Stomach (tissue), 9 donors: ENCODE results near the gene GABRD. TPM values are rescaled to one million over a fixed set of nuclear protein-coding genes. Genes with fewer than 3 reads are reported as not detected.

Source experiments
- DNase-seq, 2 donors: peaks; one replicate each; pipeline versions ENCODE4 v3.0.0 to v3.0.0-alpha.2; 2013 to 2019
- H3K27ac ChIP-seq, 5 donors: fragments of 200-600 bp in 4 of 5; sonication (generic) in 4 of 5; one replicate each; pipeline ENCODE4 v1.5.1; 2013 to 2019; ENCODE audit warnings: mild to moderate bottlenecking in 1 of 5, moderate library complexity in 1 of 5
- H3K27me3 ChIP-seq, 3 donors: fragments of 200-600 bp; sonication (generic); one replicate each; pipeline ENCODE4 v1.5.1; 2017 to 2019; ENCODE audit warnings: mixed run types in 1 of 3
- H3K36me3 ChIP-seq, 4 donors: fragments of 200-600 bp; sonication (generic); 1 replicate in 3 of 4; 2 replicates in 1 of 4; pipeline ENCODE4 v1.5.1; 2016 to 2019
- H3K4me1 ChIP-seq, 4 donors: fragments of 200-600 bp; sonication (generic); one replicate each; pipeline ENCODE4 v1.5.1; 2016 to 2019
- H3K4me3 ChIP-seq, 4 donors: fragments of 200-600 bp; sonication (generic) in 3 of 4; one replicate each; pipeline ENCODE4 v1.5.1; 2016 to 2019; ENCODE audit warnings: mild to moderate bottlenecking in 1 of 4
- H3K9me3 ChIP-seq, 4 donors: fragments of 200-600 bp; sonication (generic); one replicate each; pipeline ENCODE4 v1.5.1; 2016 to 2019
- CTCF ChIP-seq, 7 experiments: fragments of 450-650 bp in 4 of 7; fragments of 200-600 bp in 3 of 7; sonication (generic) in 3 of 7; IDR thresholded peaks; one replicate each; pipeline ENCODE4 v1.5.1; 2016 to 2019; ENCODE audit warnings: antibody characterized with exemption in 7 of 7, control low read depth in 2 of 7, mild to moderate bottlenecking in 1 of 7
- EP300 ChIP-seq: sonication (generic); formaldehyde crosslinking; IDR thresholded peaks from one replicate; pipeline ENCODE4 v1.6.1; 2017; ENCODE audit warnings: antibody characterized with exemption
- POLR2A ChIP-seq, 4 donors: fragments of 450-650 bp; IDR thresholded peaks; one replicate each; pipeline ENCODE4 v1.6.1; 2016; ENCODE audit warnings: antibody characterized with exemption in 4 of 4, control low read depth in 2 of 4, mild to moderate bottlenecking in 1 of 4, moderate library complexity in 1 of 4
- POLR2AphosphoS5 ChIP-seq, 3 donors: sonication (generic); formaldehyde crosslinking; IDR thresholded peaks; one replicate each; pipeline ENCODE4 v1.6.1; 2016; ENCODE audit warnings: antibody characterized with exemption in 3 of 3
- WGBS, 5 donors: extraction: QIAGEN DNeasy Blood & Tissue Kit in 3 of 5; methylation state at CpG; one replicate each; pipeline versions ENCODE4 v1.1.5 to v1.1.7; 2013 to 2018; 5-methylcytosine and 5-hydroxymethylcytosine counted together
- intact Hi-C: fragments of 100-400 bp; cut with DNase I; formaldehyde crosslinking; loops from one replicate; pipeline ENCODE4 v1.15.1; 2023; ENCODE audit warnings: low total_unique reads
- polyA plus RNA-seq, 3 donors: library from polyadenylated mRNA; stranded (reverse); fragments of 200-250 nt; gene quantifications; one replicate each; pipeline ENCODE4 v1.2.3, GENCODE V29; 2013
- total RNA-seq, 5 donors: library from RNA; depleted of rRNA; stranded (reverse); fragments of >200 nt; gene quantifications; one replicate each; pipeline versions ENCODE4 v1.1.0 to v1.2.3, GENCODE V29; 2014 to 2016
- donor health status: healthy with polysubstance abuse.
- donor health status: Bipolar disorder and iron deficiency.
- donor health status: healthy.

The GABRD gene
- total and polyA plus RNA-seq, 8 donors = 0.50 to 1.5 (median 0.95) TPM; not detected in 5

- no peak overlapping the region for H3K27ac ChIP-seq
- H3K36me3 ChIP-seq = peaks cover 0 to 23% (median 16%) of the 10 kb centered on the region in 4 donors
- no peak for DNase-seq
- 86 to 89% (median 87%) methylated on average over 32 to 38 of the region's 38 CpGs for WGBS, 5 donors
- H3K4me1 ChIP-seq = no peaks in the 10 kb centered on the region
- peaks cover 0 to 44% (median 0%) of the 10 kb centered on the region in 3 donors for H3K27me3 ChIP-seq
- TF ChIP-seq EP300 (no peak), POLR2A (IDR thresholded peaks at IDR 0.05) (no peak), CTCF (IDR thresholded peaks at IDR 0.05) (no peak), POLR2AphosphoS5 (IDR thresholded peaks at IDR 0.05) (no peak)
- H3K9me3 ChIP-seq = peaks cover 12 to 38% (median 24%) of the 10 kb centered on the region in 4 donors
- H3K4me3 ChIP-seq = no peak overlapping the region
- intact Hi-C loops = no loop called here
Observed at GRCh38 chr1:2074944-2075740, 56.0 kb downstream of the GABRD start.

GRCh38 chr1:2076826-2077225 is 57.7 kb downstream of the GABRD start:
- H3K4me3 ChIP-seq = no peak overlapping the region
- 96 to 98% (median 97%) methylated on average over 20 to 21 of the region's 21 CpGs for WGBS, 5 donors
- H3K36me3 ChIP-seq = peaks cover 0 to 23% (median 16%) of the 10 kb centered on the region in 4 donors
- intact Hi-C loops = no loop called here
- DNase-seq = no peak
- H3K9me3 ChIP-seq = peaks cover 12 to 38% (median 24%) of the 10 kb centered on the region in 4 donors
- H3K4me1 ChIP-seq = no peaks in the 10 kb centered on the region
- peaks cover 0 to 27% (median 0%) of the 10 kb centered on the region in 3 donors for H3K27me3 ChIP-seq
- no peak overlapping the region for H3K27ac ChIP-seq
- TF ChIP-seq EP300 = no peak
- no peak for TF ChIP-seq POLR2AphosphoS5 (IDR thresholded peaks at IDR 0.05)
- TF ChIP-seq CTCF (IDR thresholded peaks at IDR 0.05) = no peak
- TF ChIP-seq POLR2A (IDR thresholded peaks at IDR 0.05) = no peak

- Histone ChIP-seq H3K27me3 (peaks cover 0 to 14% (median 0%) of the 10 kb centered on the region in 3 donors), H3K36me3 (peaks cover 0 to 23% (median 16%) of the 10 kb centered on the region in 4 donors), H3K27ac (no peak overlapping the region), H3K9me3 (peaks cover 12 to 38% (median 24%) of the 10 kb centered on the region in 4 donors), H3K4me3 (no peak overlapping the region), H3K4me1 (no peaks in the 10 kb centered on the region)
- TF ChIP-seq POLR2AphosphoS5 (IDR thresholded peaks at IDR 0.05) = no peak
- no peak for TF ChIP-seq EP300
- TF ChIP-seq POLR2A (IDR thresholded peaks at IDR 0.05) = no peak
- TF ChIP-seq CTCF (IDR thresholded peaks at IDR 0.05) = no peak
- intact Hi-C loops = no loop called here
- 94 to 98% (median 98%) methylated on average over 7 of the region's 7 CpGs for WGBS, 5 donors
- no peak for DNase-seq
Observed at GRCh38 chr1:2078170-2078569, 59.0 kb downstream of the GABRD start.

GRCh38 chr1:2079396-2080085 is 60.4 kb downstream of the GABRD start:
- Histone ChIP-seq H3K27me3 (peaks cover 0 to under 1% (median 0%) of the 10 kb centered on the region in 3 donors), H3K27ac (no peak overlapping the region)
- WGBS, 5 donors = 87 to 97% (median 94%) methylated on average over 21 to 28 of the region's 28 CpGs

More at GRCh38 chr1:2079396-2080085, 60.4 kb downstream of the GABRD start:
- Histone ChIP-seq H3K9me3 (peaks cover 12 to 38% (median 24%) of the 10 kb centered on the region in 4 donors), H3K4me1 (no peaks in the 10 kb centered on the region), H3K4me3 (no peak overlapping the region), H3K36me3 (peaks cover 0 to 23% (median 13%) of the 10 kb centered on the region in 4 donors)
- TF ChIP-seq POLR2AphosphoS5 (IDR thresholded peaks at IDR 0.05) (no peak), EP300 (no peak), POLR2A (IDR thresholded peaks at IDR 0.05) (no peak), CTCF (IDR thresholded peaks at IDR 0.05) (no peak)
- intact Hi-C loops = no loop called here
- DNase-seq = no peak
